HUDEP-2 (cell line): ENCODE data around the gene PDCD6IP.
"Not testable (repeated sequence)": the region's sequence is repeated elsewhere in the genome, so short reads cannot be mapped to it uniquely, and the experiment has no call there.

ENCODE experiments used
- DNase-seq, 76 experiments: peaks; one replicate each; lab custom pipeline; 2025; ENCODE audit not compliant: unreplicated experiment in 76 of 76; lab: John Stamatoyannopoulos, UW

PDCD6IP gene

GRCh38 chr3:33798418-33799201 lies at the start of gene PDCD6IP:
Gene PDCD6IP (plus strand): TSS chr3:33798630. CDS start chr3:33798729, 99 bp downstream.
- DNase-seq = peak in 75 of 76 experiments; percentile 39 to 91 (median 82)

- DNase-seq = no peak
Observed at GRCh38 chr3:33749546-33750210, 48.8 kb upstream of the PDCD6IP start.

GRCh38 chr3:33750211-33750548 lies 48.2 kb upstream of the PDCD6IP start:
- DNase-seq = no peak

GRCh38 chr3:33751336-33751735 lies 47.1 kb upstream of the PDCD6IP start:
- no peak for DNase-seq

- DNase-seq = not testable (repeated sequence)
Observed at GRCh38 chr3:33754391-33754790, 44.0 kb upstream of the PDCD6IP start.

GRCh38 chr3:33758281-33758680 lies 40.1 kb upstream of the PDCD6IP start:
- DNase-seq = no peak

GRCh38 chr3:33758864-33759263 lies 39.6 kb upstream of the PDCD6IP start:
- DNase-seq = no peak

- no peak for DNase-seq
Observed at GRCh38 chr3:33768578-33769330, 29.7 kb upstream of the PDCD6IP start.

- DNase-seq = no peak
Observed at GRCh38 chr3:33773637-33774036, 24.8 kb upstream of the PDCD6IP start.

GRCh38 chr3:33775363-33775762 lies 23.1 kb upstream of the PDCD6IP start:
- DNase-seq = no peak

GRCh38 chr3:33777996-33778395 lies 20.4 kb upstream of the PDCD6IP start:
- DNase-seq = no peak

GRCh38 chr3:33779751-33780150 lies 18.7 kb upstream of the PDCD6IP start:
- no peak for DNase-seq

GRCh38 chr3:33781413-33781812 lies 17.0 kb upstream of the PDCD6IP start:
- DNase-seq = not testable (repeated sequence)

GRCh38 chr3:33786565-33787327 lies 11.7 kb upstream of the PDCD6IP start:
- DNase-seq = no peak

GRCh38 chr3:33787328-33788009 lies 11.0 kb upstream of the PDCD6IP start:
- peak in 55 of 76 experiments; percentile 4 to 66 (median 26) for DNase-seq

- peak in 2 of 76 experiments; percentile 9 to 20 for DNase-seq
Observed at GRCh38 chr3:33789183-33789954, 9.1 kb upstream of the PDCD6IP start.

- DNase-seq = no peak
Observed at GRCh38 chr3:33790091-33790490, 8.3 kb upstream of the PDCD6IP start.

- peak in 73 of 76 experiments; percentile 7 to 92 (median 72) for DNase-seq
Observed at GRCh38 chr3:33791477-33792166, 6.8 kb upstream of the PDCD6IP start.
